HepG2 (cell line): ENCODE measurements around the gene BICRAL. TPM values are rescaled to one million over a fixed set of nuclear protein-coding genes. Genes with fewer than 3 reads are reported as not detected.
A peak's percentile ranks its signal among the peaks of the same experiment; 100 is the strongest.

Experiments
- ATAD3A ChIP-seq: sonication (generic); formaldehyde crosslinking; IDR thresholded peaks from 2 replicates; pipeline ENCODE4 v1.4.0; 2020; ENCODE audit warnings: missing genetic modification reagents
- CBX1 ChIP-seq: IDR thresholded peaks from one replicate; pipeline ENCODE4 v1.6.1; 2016; ENCODE audit warnings: antibody characterized with exemption, low read depth
- CEBPG ChIP-seq: IDR thresholded peaks from 2 replicates; pipeline ENCODE4 v1.6.1; 2016
- CHD4 ChIP-seq: fragments of 200-600 bp; sonication (generic); IDR thresholded peaks from 2 replicates; pipeline ENCODE4 v1.7.0; 2017; ENCODE audit warnings: mild to moderate bottlenecking, low read length, borderline replicate concordance
- HMG20A ChIP-seq: IDR thresholded peaks from 2 replicates; pipeline ENCODE4 v1.6.1; 2016; ENCODE audit warnings: borderline replicate concordance
- HNRNPK ChIP-seq: fragments of 200-400 bp; formaldehyde crosslinking; IDR thresholded peaks from 2 replicates; pipeline ENCODE4 v1.6.1; 2018; ENCODE audit warnings: low read length, low read depth, moderate library complexity, mild to moderate bottlenecking; ENCODE audit not compliant: poor library complexity, severe bottlenecking
- RXRA ChIP-seq: sonication (generic); formaldehyde crosslinking; IDR thresholded peaks from 2 replicates; pipeline ENCODE4 v1.5.1; 2020; ENCODE audit warnings: missing genetic modification reagents
- THYN1 ChIP-seq: sonication (generic); formaldehyde crosslinking; IDR thresholded peaks from 2 replicates; pipeline ENCODE4 v1.8.1; 2023; ENCODE audit warnings: low read depth, mild to moderate bottlenecking, moderate library complexity, missing genetic modification reagents, borderline replicate concordance
- ZNF816 ChIP-seq: sonication (generic); formaldehyde crosslinking; IDR thresholded peaks from 2 replicates; pipeline ENCODE4 v1.8.0; 2022; ENCODE audit warnings: missing genetic modification reagents, mild to moderate bottlenecking, borderline replicate concordance
- polyA plus RNA-seq, 8 experiments: library from polyadenylated mRNA; depleted of rRNA in 3 of 8; stranded (reverse) in 7 of 8; unstranded in 1 of 8; fragments of >200 nt; fragmentation: Illumina TruSeq in 4 of 8; extraction: Trizol in 4 of 8; gene quantifications; 2 replicates each; pipeline versions ENCODE4 v1.2.1 to v1.2.3, GENCODE V29; 2011 to 2016; ENCODE audit warnings: low read depth in 4 of 8, missing spikeins in 1 of 8, mixed read lengths in 1 of 8; ENCODE audit not compliant: insufficient read depth in 1 of 8
- total RNA-seq, 5 experiments: library from RNA; depleted of rRNA; stranded (reverse); fragments of >200 nt; fragmentation: Illumina TruSeq; extraction: Trizol; gene quantifications; 2 replicates each; pipeline ENCODE4 v1.2.3, GENCODE V29; 2016; ENCODE audit warnings: low read depth in 1 of 5
- TF ChIP-seq, protein P1 (sequence below): sonication (generic); formaldehyde crosslinking; IDR thresholded peaks from 2 replicates; pipeline ENCODE4 v1.4.0; 2020; ENCODE audit warnings: missing genetic modification reagents
- TF ChIP-seq, protein P2 (sequence below): sonication (generic); formaldehyde crosslinking; IDR thresholded peaks from 2 replicates; pipeline ENCODE4 v1.5.1; 2020; ENCODE audit warnings: mild to moderate bottlenecking, moderate library complexity, missing genetic modification reagents
- TF ChIP-seq, protein P3 (sequence below): sonication (generic); formaldehyde crosslinking; IDR thresholded peaks from 2 replicates; pipeline ENCODE4 v1.5.0; 2020; ENCODE audit warnings: mild to moderate bottlenecking, missing genetic modification reagents, borderline replicate concordance
- TF ChIP-seq, protein P4 (sequence below): IDR thresholded peaks from 2 replicates; pipeline ENCODE4 v1.6.1; 2016
- TF ChIP-seq, protein P5 (sequence below): IDR thresholded peaks from 2 replicates; pipeline ENCODE4 v1.6.1; 2012; ENCODE audit warnings: inconsistent platforms
- TF ChIP-seq, protein P6 (sequence below): sonication (generic); formaldehyde crosslinking; IDR thresholded peaks from 2 replicates; pipeline ENCODE4 v1.4.0; 2020; ENCODE audit warnings: low read depth, mild to moderate bottlenecking, missing genetic modification reagents

The BICRAL gene
- total and polyA plus RNA-seq, 2 of the 13 experiments (the other 11 are each of a cell fraction or from before 2014, with no cell fraction given), result 5.0 to 13.5 TPM

DNA sequence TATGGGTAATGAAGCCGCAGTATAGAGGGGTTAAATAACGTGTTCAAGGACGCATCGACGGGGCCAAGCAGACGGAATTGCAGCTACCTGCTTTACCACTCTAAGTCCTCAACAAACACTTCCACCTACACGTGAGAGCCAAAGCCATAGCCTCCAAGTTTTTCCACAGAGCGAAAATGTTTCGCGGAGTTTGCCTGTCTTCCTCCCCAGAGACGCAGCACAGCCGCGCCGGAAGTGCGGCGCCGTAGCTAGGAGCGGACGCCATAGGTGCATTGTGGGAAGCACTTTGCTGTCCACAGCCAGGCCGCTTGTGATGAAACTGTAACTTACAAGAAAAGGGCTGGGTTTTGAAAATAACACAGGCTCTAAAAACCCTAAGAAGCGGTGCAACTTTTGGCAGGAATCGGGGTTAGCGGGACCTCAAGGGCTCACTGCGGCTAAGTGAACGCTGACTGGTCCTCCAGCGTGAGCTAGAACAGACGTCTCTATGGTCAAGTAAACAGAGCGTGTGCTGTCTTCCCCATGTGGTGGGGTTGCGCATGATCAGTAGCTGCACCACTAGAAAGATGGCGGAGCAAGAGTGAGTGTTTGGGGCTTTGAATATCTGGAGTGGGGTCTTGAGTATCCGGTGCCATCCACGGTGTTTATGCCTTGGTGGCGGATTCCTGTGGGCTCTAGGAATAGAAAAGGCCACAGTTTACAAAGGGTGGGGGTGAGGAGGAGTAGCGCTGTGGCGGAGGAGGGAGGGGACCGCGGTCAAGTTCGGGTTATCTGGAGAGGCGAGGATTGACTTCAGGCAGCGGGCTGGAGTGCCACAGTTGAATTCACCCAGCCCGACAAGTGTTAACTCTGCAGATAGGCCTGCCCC is 97.8 kb downstream of the BICRAL start, which contains the start of gene RPL7L1 (continued):
- TF ChIP-seq, protein P1, sequence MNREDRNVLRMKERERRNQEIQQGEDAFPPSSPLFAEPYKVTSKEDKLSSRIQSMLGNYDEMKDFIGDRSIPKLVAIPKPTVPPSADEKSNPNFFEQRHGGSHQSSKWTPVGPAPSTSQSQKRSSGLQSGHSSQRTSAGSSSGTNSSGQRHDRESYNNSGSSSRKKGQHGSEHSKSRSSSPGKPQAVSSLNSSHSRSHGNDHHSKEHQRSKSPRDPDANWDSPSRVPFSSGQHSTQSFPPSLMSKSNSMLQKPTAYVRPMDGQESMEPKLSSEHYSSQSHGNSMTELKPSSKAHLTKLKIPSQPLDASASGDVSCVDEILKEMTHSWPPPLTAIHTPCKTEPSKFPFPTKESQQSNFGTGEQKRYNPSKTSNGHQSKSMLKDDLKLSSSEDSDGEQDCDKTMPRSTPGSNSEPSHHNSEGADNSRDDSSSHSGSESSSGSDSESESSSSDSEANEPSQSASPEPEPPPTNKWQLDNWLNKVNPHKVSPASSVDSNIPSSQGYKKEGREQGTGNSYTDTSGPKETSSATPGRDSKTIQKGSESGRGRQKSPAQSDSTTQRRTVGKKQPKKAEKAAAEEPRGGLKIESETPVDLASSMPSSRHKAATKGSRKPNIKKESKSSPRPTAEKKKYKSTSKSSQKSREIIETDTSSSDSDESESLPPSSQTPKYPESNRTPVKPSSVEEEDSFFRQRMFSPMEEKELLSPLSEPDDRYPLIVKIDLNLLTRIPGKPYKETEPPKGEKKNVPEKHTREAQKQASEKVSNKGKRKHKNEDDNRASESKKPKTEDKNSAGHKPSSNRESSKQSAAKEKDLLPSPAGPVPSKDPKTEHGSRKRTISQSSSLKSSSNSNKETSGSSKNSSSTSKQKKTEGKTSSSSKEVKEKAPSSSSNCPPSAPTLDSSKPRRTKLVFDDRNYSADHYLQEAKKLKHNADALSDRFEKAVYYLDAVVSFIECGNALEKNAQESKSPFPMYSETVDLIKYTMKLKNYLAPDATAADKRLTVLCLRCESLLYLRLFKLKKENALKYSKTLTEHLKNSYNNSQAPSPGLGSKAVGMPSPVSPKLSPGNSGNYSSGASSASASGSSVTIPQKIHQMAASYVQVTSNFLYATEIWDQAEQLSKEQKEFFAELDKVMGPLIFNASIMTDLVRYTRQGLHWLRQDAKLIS (CRISPR knock-in tag), result peak; percentile 77; the same call in 1 of the 2 replicates
- TF ChIP-seq THYN1 (CRISPR knock-in tag) (no peak), ATAD3A (CRISPR knock-in tag) (no peak), HMG20A (CRISPR knock-in tag) (no peak), CBX1 (no peak), RXRA (CRISPR knock-in tag) (peak; percentile 67), HNRNPK (no peak), CEBPG (CRISPR knock-in tag) (peak; percentile 70), CHD4 (no peak), ZNF816 (CRISPR knock-in tag) (no peak)
- TF ChIP-seq, protein P2, sequence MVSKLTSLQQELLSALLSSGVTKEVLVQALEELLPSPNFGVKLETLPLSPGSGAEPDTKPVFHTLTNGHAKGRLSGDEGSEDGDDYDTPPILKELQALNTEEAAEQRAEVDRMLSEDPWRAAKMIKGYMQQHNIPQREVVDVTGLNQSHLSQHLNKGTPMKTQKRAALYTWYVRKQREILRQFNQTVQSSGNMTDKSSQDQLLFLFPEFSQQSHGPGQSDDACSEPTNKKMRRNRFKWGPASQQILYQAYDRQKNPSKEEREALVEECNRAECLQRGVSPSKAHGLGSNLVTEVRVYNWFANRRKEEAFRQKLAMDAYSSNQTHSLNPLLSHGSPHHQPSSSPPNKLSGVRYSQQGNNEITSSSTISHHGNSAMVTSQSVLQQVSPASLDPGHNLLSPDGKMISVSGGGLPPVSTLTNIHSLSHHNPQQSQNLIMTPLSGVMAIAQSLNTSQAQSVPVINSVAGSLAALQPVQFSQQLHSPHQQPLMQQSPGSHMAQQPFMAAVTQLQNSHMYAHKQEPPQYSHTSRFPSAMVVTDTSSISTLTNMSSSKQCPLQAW (CRISPR knock-in tag), result peak; percentile 62
- TF ChIP-seq, protein P3, sequence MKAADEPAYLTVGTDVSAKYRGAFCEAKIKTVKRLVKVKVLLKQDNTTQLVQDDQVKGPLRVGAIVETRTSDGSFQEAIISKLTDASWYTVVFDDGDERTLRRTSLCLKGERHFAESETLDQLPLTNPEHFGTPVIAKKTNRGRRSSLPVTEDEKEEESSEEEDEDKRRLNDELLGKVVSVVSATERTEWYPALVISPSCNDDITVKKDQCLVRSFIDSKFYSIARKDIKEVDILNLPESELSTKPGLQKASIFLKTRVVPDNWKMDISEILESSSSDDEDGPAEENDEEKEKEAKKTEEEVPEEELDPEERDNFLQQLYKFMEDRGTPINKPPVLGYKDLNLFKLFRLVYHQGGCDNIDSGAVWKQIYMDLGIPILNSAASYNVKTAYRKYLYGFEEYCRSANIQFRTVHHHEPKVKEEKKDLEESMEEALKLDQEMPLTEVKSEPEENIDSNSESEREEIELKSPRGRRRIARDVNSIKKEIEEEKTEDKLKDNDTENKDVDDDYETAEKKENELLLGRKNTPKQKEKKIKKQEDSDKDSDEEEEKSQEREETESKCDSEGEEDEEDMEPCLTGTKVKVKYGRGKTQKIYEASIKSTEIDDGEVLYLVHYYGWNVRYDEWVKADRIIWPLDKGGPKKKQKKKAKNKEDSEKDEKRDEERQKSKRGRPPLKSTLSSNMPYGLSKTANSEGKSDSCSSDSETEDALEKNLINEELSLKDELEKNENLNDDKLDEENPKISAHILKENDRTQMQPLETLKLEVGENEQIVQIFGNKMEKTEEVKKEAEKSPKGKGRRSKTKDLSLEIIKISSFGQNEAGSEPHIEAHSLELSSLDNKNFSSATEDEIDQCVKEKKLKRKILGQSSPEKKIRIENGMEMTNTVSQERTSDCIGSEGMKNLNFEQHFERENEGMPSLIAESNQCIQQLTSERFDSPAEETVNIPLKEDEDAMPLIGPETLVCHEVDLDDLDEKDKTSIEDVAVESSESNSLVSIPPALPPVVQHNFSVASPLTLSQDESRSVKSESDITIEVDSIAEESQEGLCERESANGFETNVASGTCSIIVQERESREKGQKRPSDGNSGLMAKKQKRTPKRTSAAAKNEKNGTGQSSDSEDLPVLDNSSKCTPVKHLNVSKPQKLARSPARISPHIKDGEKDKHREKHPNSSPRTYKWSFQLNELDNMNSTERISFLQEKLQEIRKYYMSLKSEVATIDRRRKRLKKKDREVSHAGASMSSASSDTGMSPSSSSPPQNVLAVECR (CRISPR knock-in tag), result peak; percentile 90
- TF ChIP-seq, protein P4, sequence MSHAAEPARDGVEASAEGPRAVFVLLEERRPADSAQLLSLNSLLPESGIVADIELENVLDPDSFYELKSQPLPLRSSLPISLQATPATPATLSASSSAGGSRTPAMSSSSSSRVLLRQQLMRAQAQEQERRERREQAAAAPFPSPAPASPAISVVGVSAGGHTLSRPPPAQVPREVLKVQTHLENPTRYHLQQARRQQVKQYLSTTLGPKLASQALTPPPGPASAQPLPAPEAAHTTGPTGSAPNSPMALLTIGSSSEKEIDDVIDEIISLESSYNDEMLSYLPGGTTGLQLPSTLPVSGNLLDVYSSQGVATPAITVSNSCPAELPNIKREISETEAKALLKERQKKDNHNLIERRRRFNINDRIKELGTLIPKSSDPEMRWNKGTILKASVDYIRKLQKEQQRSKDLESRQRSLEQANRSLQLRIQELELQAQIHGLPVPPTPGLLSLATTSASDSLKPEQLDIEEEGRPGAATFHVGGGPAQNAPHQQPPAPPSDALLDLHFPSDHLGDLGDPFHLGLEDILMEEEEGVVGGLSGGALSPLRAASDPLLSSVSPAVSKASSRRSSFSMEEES (CRISPR knock-in tag), result no peak; the same call in 1 of the 2 replicates
- TF ChIP-seq, protein P5, sequence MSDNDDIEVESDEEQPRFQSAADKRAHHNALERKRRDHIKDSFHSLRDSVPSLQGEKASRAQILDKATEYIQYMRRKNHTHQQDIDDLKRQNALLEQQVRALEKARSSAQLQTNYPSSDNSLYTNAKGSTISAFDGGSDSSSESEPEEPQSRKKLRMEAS, result peak; percentile 86
- TF ChIP-seq, protein P6, sequence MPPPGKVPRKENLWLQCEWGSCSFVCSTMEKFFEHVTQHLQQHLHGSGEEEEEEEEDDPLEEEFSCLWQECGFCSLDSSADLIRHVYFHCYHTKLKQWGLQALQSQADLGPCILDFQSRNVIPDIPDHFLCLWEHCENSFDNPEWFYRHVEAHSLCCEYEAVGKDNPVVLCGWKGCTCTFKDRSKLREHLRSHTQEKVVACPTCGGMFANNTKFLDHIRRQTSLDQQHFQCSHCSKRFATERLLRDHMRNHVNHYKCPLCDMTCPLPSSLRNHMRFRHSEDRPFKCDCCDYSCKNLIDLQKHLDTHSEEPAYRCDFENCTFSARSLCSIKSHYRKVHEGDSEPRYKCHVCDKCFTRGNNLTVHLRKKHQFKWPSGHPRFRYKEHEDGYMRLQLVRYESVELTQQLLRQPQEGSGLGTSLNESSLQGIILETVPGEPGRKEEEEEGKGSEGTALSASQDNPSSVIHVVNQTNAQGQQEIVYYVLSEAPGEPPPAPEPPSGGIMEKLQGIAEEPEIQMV (CRISPR knock-in tag), result peak; percentile 98
